Measurements from ENCODE around the gene OTOGL. TPM values are rescaled to one million over a fixed set of nuclear protein-coding genes. Genes with fewer than 3 reads are reported as not detected.
"Not testable (repeated sequence)": the region's sequence is repeated elsewhere in the genome, so short reads cannot be mapped to it uniquely, and the experiment has no call there.

Gene OTOGL
- total RNA-seq, 3 donors from 2014 or later, result not detected

DNA sequence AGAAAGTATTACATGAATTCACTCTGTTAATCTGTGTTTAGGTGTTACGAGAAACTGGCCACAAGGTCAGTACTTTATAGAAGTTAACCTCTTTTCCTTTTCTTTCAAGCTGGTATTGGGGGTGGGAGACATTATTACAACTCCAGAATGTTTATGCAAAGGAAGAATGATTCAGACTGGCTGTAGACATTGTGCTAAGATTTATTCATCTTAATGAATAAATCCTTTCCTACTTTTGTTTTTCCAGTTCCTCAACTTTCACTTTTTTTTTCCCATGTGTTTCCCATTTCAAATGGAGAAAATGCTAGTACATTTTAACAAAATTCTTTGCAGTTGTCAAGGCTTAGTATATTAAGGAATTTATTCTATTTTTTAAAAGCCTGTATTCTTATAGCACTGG lies 1.3 kb downstream of the OTOGL start:
- ATAC-seq (no peak), DNase-seq (no peak)
- H3K4me1 Mint-ChIP-seq (ENCODE audit: low read depth), result no peaks in the 10 kb centered on the region
- H3K9me3 Mint-ChIP-seq, result no peaks in the 10 kb centered on the region
- no peaks in the 10 kb centered on the region for H3K27me3 Mint-ChIP-seq (ENCODE audit: low read depth)
- no peaks in the 10 kb centered on the region for H3K36me3 Mint-ChIP-seq (ENCODE audit: insufficient read depth)
- H3K4me3 Mint-ChIP-seq, result no peak overlapping the region

DNA sequence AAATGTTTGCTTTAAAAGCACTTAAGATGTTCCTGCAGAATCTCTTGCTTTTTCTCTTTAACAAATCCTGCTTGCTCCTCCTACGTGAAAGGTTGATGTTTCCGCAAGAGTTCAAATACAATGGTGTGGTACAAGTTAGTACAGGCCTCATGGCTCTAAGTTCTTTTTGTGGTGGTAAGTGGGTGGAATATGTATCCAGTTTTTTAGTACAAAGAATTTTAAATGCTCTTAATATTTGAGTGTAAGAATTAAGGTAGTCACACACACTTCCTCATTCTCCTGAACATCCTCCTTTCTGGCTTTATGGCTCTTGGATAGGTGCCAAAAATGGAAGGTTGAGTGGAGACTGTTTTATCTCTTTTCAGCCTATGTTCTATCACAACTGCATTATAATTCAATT lies 1.8 kb downstream of the OTOGL start:
- ATAC-seq (no peak), DNase-seq (no peak)
- Mint-ChIP-seq H3K4me1 (ENCODE audit: low read depth) (no peaks in the 10 kb centered on the region), H3K36me3 (ENCODE audit: insufficient read depth) (no peaks in the 10 kb centered on the region), H3K27me3 (ENCODE audit: low read depth) (no peaks in the 10 kb centered on the region), H3K9me3 (no peaks in the 10 kb centered on the region), H3K4me3 (no peak overlapping the region)

DNA sequence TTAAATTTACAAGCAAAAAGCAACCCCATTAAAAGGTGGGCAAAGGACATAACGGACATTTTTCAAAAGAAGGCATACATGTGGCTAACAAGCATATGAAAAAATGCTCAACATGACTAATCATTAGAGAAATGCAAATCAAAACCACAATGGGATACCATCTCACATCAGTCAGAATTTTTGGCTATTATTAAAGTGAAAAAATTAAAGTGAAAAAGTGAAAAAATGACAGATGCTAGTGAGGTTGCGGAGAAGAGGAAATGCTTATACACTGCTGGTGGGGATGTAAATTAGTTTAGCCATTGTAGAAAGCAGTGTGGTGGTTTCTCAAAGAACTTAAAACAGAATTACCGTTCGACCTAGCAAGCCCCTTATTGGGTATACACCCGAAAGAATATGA lies 7.9 kb downstream of the OTOGL start:
- no peaks in the 10 kb centered on the region for H3K4me1 Mint-ChIP-seq (ENCODE audit: low read depth)
- H3K36me3 Mint-ChIP-seq (ENCODE audit: insufficient read depth), result no peaks in the 10 kb centered on the region
- H3K27me3 Mint-ChIP-seq (ENCODE audit: low read depth), result no peaks in the 10 kb centered on the region
- DNase-seq (no peak), ATAC-seq (no peak)
- no peak overlapping the region for H3K4me3 Mint-ChIP-seq
- H3K9me3 Mint-ChIP-seq, result no peaks in the 10 kb centered on the region

DNA sequence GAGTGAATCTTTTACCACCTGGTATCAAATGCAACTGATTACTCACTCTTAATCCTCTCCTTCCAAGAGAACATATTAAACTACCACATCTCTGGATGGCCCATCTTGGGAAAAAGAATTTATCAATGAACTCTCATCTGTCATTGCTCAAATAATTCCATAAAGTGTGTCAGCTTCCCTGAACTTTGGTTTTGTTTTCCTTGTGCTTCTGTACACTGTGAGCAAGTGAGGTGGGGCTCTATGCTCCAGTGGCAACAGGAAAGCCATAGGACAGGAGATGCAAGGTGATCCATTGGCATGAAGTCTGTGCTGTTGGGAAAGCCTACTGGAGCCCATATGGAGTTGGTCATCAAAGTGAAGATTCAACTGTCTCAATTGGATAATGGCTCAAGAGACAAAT lies 17.4 kb downstream of the OTOGL start:
- no peak for DNase-seq
- peaks cover 19% of the 10 kb centered on the region for H3K9me3 Mint-ChIP-seq
- no peak for ATAC-seq
- no peaks in the 10 kb centered on the region for H3K4me1 Mint-ChIP-seq (ENCODE audit: low read depth)
- no peaks in the 10 kb centered on the region for H3K27me3 Mint-ChIP-seq (ENCODE audit: low read depth)
- H3K4me3 Mint-ChIP-seq, result no peak overlapping the region
- no peaks in the 10 kb centered on the region for H3K36me3 Mint-ChIP-seq (ENCODE audit: insufficient read depth)

DNA sequence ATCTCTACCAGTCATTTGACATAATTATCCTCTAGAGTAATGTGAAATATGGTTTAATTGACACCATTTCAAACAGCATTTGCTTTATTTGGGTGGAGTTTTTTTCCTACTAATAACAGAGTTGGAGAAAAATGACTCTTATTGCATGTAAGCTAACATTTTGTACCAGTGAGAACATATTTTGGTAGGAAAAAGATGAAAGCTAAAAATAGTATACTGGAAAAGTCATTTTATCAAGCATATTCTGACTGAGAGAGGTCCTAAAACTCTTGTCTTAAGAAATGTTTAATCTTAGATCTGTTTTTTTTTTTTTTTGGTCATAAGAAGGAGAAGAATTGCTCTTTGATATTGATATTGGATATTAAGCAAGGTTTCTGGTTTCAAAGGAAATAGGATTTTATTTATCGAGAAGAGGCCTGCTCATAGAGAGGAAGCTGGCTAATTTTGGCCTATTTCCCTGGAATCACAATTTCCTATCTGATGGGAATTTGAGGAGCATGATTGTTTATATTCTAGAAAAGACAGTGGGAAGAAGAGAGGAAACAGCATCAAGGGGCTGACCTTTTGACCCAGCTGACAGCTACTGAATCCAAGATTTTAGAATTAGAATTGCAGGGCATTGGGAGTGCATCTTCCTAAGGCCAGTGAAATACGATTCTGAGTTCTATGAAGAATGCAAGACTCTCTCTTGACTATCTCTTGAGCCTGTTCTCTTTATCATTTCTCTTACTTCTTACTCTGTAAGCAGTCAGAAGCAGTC lies 19.4 kb downstream of the OTOGL start:
- Mint-ChIP-seq H3K36me3 (ENCODE audit: insufficient read depth) (no peaks in the 10 kb centered on the region), H3K9me3 (peaks cover 11% of the 10 kb centered on the region), H3K27me3 (ENCODE audit: low read depth) (no peaks in the 10 kb centered on the region), H3K4me3 (no peak overlapping the region), H3K4me1 (ENCODE audit: low read depth) (no peaks in the 10 kb centered on the region)
- DNase-seq, result no peak
- no peak for ATAC-seq

DNA sequence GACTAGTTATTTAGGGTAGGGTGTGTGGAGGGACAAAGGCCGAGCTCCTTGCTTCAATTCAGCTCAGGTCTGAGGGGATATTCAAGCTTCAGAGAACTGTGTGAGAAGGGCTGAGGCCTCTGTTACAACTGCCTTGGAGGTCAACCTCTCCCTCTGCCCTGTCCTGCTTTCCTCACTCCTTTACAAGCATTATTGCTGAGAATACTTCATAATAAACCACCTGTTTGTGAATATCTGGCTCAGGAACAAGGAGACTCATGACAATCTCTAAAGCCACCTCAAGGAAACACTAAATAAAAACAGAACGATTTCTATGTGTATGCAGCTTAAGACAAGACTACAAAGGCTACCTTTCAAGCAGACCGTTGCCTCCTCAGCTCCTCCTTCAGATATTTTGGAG lies 21.7 kb downstream of the OTOGL start:
- DNase-seq (no peak), ATAC-seq (no peak)
- H3K4me3 Mint-ChIP-seq, result no peak overlapping the region
- no peaks in the 10 kb centered on the region for H3K4me1 Mint-ChIP-seq (ENCODE audit: low read depth)
- no peaks in the 10 kb centered on the region for H3K27me3 Mint-ChIP-seq (ENCODE audit: low read depth)
- H3K9me3 Mint-ChIP-seq, result no peaks in the 10 kb centered on the region
- no peaks in the 10 kb centered on the region for H3K36me3 Mint-ChIP-seq (ENCODE audit: insufficient read depth)

DNA sequence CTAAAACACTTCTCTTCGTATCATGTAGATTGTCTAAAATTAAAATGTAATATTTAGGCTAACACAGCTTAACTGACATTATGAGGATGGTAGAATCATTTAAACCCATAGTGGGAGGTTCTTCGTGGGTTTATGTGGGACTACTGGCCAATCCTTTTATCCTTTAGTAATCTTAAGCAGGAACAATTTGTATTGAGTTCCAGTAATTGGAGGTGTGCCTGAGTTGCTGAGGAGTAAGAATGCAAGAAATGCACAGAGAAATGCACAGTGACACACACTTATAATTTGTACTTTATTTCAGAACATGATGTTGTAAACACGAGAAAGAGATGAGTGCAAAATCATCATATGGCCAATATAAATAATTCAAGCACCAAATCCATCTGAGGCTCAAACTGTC lies 22.3 kb downstream of the OTOGL start:
- ATAC-seq, result no peak
- no peaks in the 10 kb centered on the region for H3K4me1 Mint-ChIP-seq (ENCODE audit: low read depth)
- H3K9me3 Mint-ChIP-seq, result no peaks in the 10 kb centered on the region
- no peaks in the 10 kb centered on the region for H3K27me3 Mint-ChIP-seq (ENCODE audit: low read depth)
- H3K36me3 Mint-ChIP-seq (ENCODE audit: insufficient read depth), result no peaks in the 10 kb centered on the region
- H3K4me3 Mint-ChIP-seq, result no peak overlapping the region
- no peak for DNase-seq

GRCh38 chr12:80129895-80130530 lies 30.7 kb downstream of the OTOGL start:
- Mint-ChIP-seq H3K4me1 (ENCODE audit: low read depth) (no peaks in the 10 kb centered on the region), H3K36me3 (ENCODE audit: insufficient read depth) (no peaks in the 10 kb centered on the region), H3K27me3 (ENCODE audit: low read depth) (no peaks in the 10 kb centered on the region), H3K4me3 (no peak overlapping the region), H3K9me3 (peaks cover 12% of the 10 kb centered on the region)
- ATAC-seq (no peak), DNase-seq (no peak)

DNA sequence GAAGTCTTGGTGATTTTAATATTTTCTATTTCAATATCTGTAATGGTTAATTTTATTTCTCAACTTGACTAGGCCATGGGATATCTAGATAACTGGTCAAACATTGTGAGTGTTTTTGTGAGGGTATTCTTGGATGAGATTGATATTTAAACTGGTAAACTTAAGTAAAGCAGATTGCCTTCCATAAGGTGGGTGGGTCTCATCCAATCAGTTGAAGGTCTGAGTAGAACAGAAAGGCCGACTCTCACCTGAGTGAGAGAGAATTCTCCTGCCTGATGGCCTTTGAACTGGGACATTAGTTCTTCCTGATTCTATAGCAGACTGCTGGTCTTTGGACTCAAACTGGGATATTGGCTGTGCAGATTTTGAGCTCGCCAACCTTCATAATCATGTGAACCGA lies 36.3 kb downstream of the OTOGL start:
- no peak for ATAC-seq
- no peaks in the 10 kb centered on the region for H3K4me1 Mint-ChIP-seq (ENCODE audit: low read depth)
- H3K36me3 Mint-ChIP-seq (ENCODE audit: insufficient read depth), result no peaks in the 10 kb centered on the region
- no peak overlapping the region for H3K4me3 Mint-ChIP-seq
- H3K27me3 Mint-ChIP-seq (ENCODE audit: low read depth), result no peaks in the 10 kb centered on the region
- no peaks in the 10 kb centered on the region for H3K9me3 Mint-ChIP-seq
- DNase-seq, result no peak

GRCh38 chr12:80140005-80140404 lies 40.7 kb downstream of the OTOGL start:
- no peaks in the 10 kb centered on the region for H3K36me3 Mint-ChIP-seq (ENCODE audit: insufficient read depth)
- no peaks in the 10 kb centered on the region for H3K9me3 Mint-ChIP-seq
- peaks cover 2% of the 10 kb centered on the region for H3K27me3 Mint-ChIP-seq (ENCODE audit: low read depth)
- H3K4me3 Mint-ChIP-seq, result no peak overlapping the region
- DNase-seq (no peak), ATAC-seq (no peak)
- H3K4me1 Mint-ChIP-seq (ENCODE audit: low read depth), result no peaks in the 10 kb centered on the region

GRCh38 chr12:80142640-80143039 lies 43.3 kb downstream of the OTOGL start:
- no peak for ATAC-seq
- Mint-ChIP-seq H3K36me3 (ENCODE audit: insufficient read depth) (no peaks in the 10 kb centered on the region), H3K4me3 (no peak overlapping the region), H3K9me3 (no peaks in the 10 kb centered on the region), H3K27me3 (ENCODE audit: low read depth) (peaks cover 2% of the 10 kb centered on the region), H3K4me1 (ENCODE audit: low read depth) (no peaks in the 10 kb centered on the region)
- no peak for DNase-seq

- H3K9me3 Mint-ChIP-seq, result no peaks in the 10 kb centered on the region
- no peak overlapping the region for H3K4me3 Mint-ChIP-seq
- H3K27me3 Mint-ChIP-seq (ENCODE audit: low read depth), result peaks cover 3% of the 10 kb centered on the region
- DNase-seq (no peak), ATAC-seq (no peak)
- H3K4me1 Mint-ChIP-seq (ENCODE audit: low read depth), result no peaks in the 10 kb centered on the region
- H3K36me3 Mint-ChIP-seq (ENCODE audit: insufficient read depth), result no peaks in the 10 kb centered on the region
These were observed 44.2 kb downstream of the OTOGL start for GRCh38 chr12:80143537-80143936.

DNA sequence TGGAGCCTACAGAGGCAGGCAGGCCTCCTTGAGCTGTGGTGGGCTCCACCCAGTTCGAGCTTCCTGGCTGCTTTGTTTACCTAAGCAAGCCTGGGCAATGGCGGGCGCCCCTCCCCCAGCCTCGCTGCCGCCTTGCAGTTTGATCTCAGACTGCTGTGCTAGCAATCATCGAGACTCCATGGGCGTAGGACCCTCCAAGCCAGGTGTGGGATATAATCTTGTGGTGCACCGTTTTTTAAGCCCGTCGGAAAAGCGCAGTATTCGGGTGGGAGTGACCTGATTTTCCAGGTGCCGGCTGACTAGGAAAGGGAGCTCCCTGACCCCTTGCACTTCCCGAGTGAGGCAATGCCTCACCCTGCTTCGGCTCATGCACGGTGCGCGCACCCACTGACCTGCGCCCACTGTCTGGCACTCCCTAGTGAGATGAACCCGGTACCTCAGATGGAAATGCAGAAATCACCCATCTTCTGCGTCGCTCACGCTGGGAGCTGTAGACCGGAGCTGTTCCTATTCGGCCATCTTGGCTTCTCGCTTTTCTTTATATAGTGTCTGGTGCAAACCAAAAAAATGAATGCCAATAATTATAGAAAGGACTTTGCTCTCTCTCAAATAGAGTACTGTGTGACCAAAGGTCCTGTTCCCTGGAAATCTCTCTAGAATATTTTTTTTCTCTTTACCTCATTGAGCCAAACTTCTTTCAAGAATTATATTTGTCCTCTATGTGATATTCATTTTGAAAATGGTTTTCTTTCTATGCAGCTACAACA lies 50.4 kb downstream of the OTOGL start:
- H3K9me3 Mint-ChIP-seq, result not testable (repeated sequence)

DNA sequence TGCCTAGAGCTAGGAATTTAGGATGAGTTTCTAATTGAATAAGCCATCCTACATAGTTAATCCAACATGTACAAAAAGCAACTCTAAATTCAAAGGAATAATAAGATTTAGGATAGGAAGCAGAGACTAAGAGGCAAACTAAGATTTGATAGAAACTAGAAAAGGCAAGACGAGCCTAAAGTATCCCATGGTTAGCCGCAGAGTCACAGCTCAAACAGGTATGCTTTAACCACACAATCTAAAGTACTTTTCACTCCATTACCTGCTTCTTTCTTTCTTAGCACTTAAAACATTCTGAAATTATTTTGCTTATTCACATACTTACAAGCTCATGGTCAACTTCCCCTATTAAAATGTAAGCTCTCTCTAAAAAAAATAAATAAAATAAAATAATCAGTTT lies 51.8 kb downstream of the OTOGL start:
- H3K4me1 Mint-ChIP-seq (ENCODE audit: low read depth), result no peaks in the 10 kb centered on the region
- H3K36me3 Mint-ChIP-seq (ENCODE audit: insufficient read depth), result no peaks in the 10 kb centered on the region
- DNase-seq, result no peak
- peaks cover 5% of the 10 kb centered on the region for H3K27me3 Mint-ChIP-seq (ENCODE audit: low read depth)
- no peak overlapping the region for H3K4me3 Mint-ChIP-seq
- ATAC-seq, result no peak
- no peaks in the 10 kb centered on the region for H3K9me3 Mint-ChIP-seq

More for the DNA sequence above, 50.4 kb downstream of the OTOGL start:
- H3K27me3 Mint-ChIP-seq (ENCODE audit: low read depth); DNase-seq; H3K4me3 Mint-ChIP-seq; H3K36me3 Mint-ChIP-seq (ENCODE audit: insufficient read depth); ATAC-seq; H3K4me1 Mint-ChIP-seq (ENCODE audit: low read depth): not testable (repeated sequence)

- H3K4me1 Mint-ChIP-seq (ENCODE audit: low read depth), result no peaks in the 10 kb centered on the region
- DNase-seq (no peak), ATAC-seq (no peak)
- no peak overlapping the region for H3K4me3 Mint-ChIP-seq
- no peaks in the 10 kb centered on the region for H3K9me3 Mint-ChIP-seq
- peaks cover 2% of the 10 kb centered on the region for H3K27me3 Mint-ChIP-seq (ENCODE audit: low read depth)
- no peaks in the 10 kb centered on the region for H3K36me3 Mint-ChIP-seq (ENCODE audit: insufficient read depth)
These were observed 54.9 kb downstream of the OTOGL start for GRCh38 chr12:80154261-80154660.

Data from activated T-cell treated with anti-CD3 and anti-CD28 coated beads, Interleukin-2, amount 50 U/mL, for 4 hours (primary cell).